Stomach (tissue), 4 donors: ENCODE data around the gene FBXL15.

Experiments used
- EP300 ChIP-seq: sonication (generic); formaldehyde crosslinking; IDR thresholded peaks from one replicate; pipeline ENCODE4 v1.6.1; 2017; ENCODE audit warnings: antibody characterized with exemption
- POLR2A ChIP-seq, 4 donors: fragments of 450-650 bp; IDR thresholded peaks; one replicate each; pipeline ENCODE4 v1.6.1; 2016; ENCODE audit warnings: antibody characterized with exemption in 4 of 4, control low read depth in 2 of 4, mild to moderate bottlenecking in 1 of 4, moderate library complexity in 1 of 4
- POLR2AphosphoS5 ChIP-seq, 3 donors: sonication (generic); formaldehyde crosslinking; IDR thresholded peaks; one replicate each; pipeline ENCODE4 v1.6.1; 2016; ENCODE audit warnings: antibody characterized with exemption in 3 of 3
- TF ChIP-seq, protein P1 (sequence below), 7 experiments: fragments of 450-650 bp in 4 of 7; fragments of 200-600 bp in 3 of 7; sonication (generic) in 3 of 7; IDR thresholded peaks; one replicate each; pipeline ENCODE4 v1.5.1; 2016 to 2019; ENCODE audit warnings: antibody characterized with exemption in 7 of 7, control low read depth in 2 of 7, mild to moderate bottlenecking in 1 of 7

DNA sequence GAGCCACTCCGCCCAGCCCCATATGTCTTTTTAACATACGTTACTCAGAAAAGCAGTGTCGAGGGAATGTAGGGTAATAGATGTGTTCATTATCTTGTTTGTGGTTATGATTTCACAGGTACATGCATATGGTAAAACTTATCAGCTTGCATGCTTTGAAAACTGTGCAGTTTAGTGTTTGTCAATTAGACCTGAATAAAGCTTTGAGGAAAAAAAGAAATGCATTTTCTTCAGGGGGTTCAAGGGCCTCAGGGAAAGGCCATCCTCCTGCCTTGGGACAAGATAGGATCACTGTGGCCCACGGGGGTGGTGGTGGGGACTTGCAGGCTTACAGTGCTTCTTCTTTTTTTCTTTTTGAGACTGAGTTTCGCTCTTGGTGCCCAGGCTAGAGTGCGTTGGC, 46.7 kb downstream of the FBXL15 start:
- TF ChIP-seq POLR2A (IDR thresholded peaks at IDR 0.05) (no peak), EP300 (no peak), POLR2AphosphoS5 (IDR thresholded peaks at IDR 0.05) (no peak)
- TF ChIP-seq, protein P1, sequence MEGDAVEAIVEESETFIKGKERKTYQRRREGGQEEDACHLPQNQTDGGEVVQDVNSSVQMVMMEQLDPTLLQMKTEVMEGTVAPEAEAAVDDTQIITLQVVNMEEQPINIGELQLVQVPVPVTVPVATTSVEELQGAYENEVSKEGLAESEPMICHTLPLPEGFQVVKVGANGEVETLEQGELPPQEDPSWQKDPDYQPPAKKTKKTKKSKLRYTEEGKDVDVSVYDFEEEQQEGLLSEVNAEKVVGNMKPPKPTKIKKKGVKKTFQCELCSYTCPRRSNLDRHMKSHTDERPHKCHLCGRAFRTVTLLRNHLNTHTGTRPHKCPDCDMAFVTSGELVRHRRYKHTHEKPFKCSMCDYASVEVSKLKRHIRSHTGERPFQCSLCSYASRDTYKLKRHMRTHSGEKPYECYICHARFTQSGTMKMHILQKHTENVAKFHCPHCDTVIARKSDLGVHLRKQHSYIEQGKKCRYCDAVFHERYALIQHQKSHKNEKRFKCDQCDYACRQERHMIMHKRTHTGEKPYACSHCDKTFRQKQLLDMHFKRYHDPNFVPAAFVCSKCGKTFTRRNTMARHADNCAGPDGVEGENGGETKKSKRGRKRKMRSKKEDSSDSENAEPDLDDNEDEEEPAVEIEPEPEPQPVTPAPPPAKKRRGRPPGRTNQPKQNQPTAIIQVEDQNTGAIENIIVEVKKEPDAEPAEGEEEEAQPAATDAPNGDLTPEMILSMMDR (IDR thresholded peaks at IDR 0.05) = no peak
